NCI-H345 treated with DMSO at 0.1 percent for 48 hours (cell line): ENCODE measurements around the gene CHTF18.

Experiments
- DNase-seq: peaks from one replicate; lab custom pipeline; 2025; ENCODE audit not compliant: unreplicated experiment; lab: John Stamatoyannopoulos, UW

CHTF18 gene

DNA sequence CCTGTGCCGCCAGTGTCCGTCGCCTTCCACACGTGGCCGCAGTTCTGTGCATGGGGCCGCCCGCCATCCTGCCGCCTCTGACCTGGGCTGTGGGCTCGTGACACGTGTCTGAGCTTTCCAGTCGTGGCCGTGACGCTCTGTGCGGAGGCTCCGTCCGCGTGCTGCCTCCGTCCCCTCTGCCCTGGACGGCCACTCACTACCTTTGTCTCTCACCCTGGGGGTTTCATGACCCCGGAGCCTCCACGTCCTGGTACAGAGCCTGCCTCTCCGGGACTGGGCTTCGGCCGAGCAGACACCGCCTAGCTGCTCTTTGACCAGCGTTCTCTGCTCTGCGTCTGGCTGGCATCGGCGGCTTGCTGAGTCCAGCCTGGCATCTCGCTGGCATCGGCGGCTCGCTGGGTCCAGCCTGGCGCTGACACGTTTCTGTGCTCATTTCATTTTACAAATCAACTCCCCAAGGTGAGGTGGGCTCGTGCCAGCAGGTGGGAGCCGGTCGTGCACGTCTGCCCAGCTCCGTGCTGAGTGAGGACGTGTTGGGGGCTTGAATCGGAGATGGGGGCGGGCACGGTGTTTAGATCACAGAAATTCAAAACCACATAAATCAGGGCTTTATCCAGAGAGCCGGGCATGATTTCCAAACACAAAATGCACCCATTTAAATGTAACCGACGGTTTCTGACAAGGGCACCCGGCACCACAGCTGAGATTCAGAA, 56.4 kb downstream of the CHTF18 start:
- no peak for DNase-seq

DNA sequence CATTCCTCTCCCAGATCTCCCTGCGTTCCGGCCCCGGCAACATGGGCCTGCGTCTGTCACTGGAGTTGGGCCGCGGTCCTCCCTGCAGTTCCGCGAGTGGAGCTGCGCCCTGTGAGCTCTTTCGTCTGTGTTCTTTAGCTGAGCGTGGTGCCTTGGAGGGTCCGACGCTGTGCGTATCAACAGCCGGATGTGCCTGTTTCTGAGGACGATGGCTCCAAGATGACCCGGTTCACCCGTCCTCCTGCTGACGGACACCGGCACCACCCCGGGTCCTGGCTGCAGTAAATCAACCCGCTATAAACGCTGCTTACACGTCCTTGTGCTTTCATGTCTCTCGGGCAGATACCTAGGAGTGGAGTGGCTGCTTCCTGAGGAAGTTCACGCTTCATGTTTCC, 56.9 kb downstream of the CHTF18 start:
- DNase-seq = no peak

DNA sequence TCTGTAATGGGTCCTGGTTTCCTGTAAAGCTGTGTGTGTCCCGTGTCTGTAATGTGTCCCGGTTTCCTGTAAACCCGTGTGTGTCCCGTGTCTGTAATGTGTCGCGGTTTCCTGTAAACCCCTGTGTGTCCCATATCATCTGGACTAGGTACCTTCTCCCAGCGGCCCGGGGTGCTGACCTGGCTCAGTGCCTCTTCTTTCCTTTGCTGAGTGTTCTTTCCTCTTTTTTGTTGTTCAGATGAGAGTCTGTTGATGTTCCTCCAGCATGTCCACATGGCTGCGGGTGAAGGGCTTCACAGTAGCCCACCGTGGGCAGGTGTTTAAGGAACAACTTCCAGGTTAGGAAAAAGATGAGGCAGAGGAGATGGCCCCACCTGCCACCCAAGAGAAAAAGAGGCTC, 58.7 kb downstream of the CHTF18 start:
- DNase-seq = no peak
